Lower lobe of right lung (tissue), 2 donors: Measurements from ENCODE around the gene AUTS2. TPM values are rescaled to one million over a fixed set of nuclear protein-coding genes. Genes with fewer than 3 reads are reported as not detected.

ENCODE experiments used
- ATAC-seq, 2 donors: fragments of 200-7000 bp; cut with Tn5 transposase; one replicate each; pipeline ENCODE4 v1.9.1; 2020 to 2022; ENCODE audit warnings: mild to moderate bottlenecking in 2 of 2, moderate library complexity in 2 of 2
- DNase-seq: peaks from one replicate; pipeline ENCODE4 v3.0.0-alpha.2; 2020
- H3K27ac ChIP-seq: fragments of 200-600 bp; one replicate; pipeline ENCODE4 v1.8.0; 2022
- H3K27me3 ChIP-seq: fragments of 200-600 bp; one replicate; pipeline ENCODE4 v1.8.0; 2022; ENCODE audit warnings: low read depth
- H3K36me3 ChIP-seq: fragments of 200-600 bp; one replicate; pipeline ENCODE4 v1.8.0; 2022; ENCODE audit warnings: mild to moderate bottlenecking
- H3K4me1 ChIP-seq: fragments of 200-600 bp; one replicate; pipeline ENCODE4 v1.8.0; 2022
- H3K4me3 ChIP-seq: fragments of 200-600 bp; one replicate; pipeline ENCODE4 v1.8.0; 2022; ENCODE audit warnings: mild to moderate bottlenecking
- H3K9me3 ChIP-seq: fragments of 200-600 bp; one replicate; pipeline ENCODE4 v1.8.0; 2022
- CTCF ChIP-seq: fragments of 200-600 bp; IDR thresholded peaks from one replicate; pipeline ENCODE4 v1.8.0; 2022; ENCODE audit warnings: antibody characterized with exemption, mild to moderate bottlenecking
- intact Hi-C: fragments of 100-400 bp; cut with DNase I; formaldehyde crosslinking; loops from one replicate; pipeline ENCODE4 v1.11.0; 2022
- total RNA-seq: library from RNA; stranded (reverse); fragmentation: NEBNext Ultra II Directional; extraction: Animal tissue kit (Norgen Biotek cat#: 25700); gene quantifications from one replicate; pipeline ENCODE4 v1.2.1, GENCODE V29; 2021
- donor health status: DM: no; HTN: yes; CAD: no; lungs with severe emphysema.

The AUTS2 gene
- total RNA-seq, 1 donor from 2014 or later, result 45.7 TPM

DNA sequence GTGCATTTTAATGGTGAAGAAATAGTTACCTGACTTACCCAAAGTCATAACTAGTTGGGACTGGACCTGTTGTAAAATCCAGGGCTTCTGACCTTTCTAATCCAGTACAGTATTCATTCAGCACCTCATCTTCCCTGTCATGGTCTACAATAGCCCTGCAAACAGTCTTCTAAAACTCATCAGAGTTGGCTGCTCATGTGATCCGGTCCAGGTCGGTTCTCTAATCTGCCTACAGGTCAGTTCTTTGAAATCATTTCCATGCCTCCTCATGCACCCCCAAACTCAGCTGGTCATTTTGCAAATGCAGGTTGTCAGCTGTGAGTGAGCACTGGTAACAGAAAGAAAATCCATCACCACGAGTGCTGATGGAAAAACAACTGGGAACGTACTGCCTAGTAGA lies 1082.0 kb downstream of the AUTS2 start:
- Histone ChIP-seq H3K4me1 (no peaks in the 10 kb centered on the region), H3K27ac (no peak overlapping the region), H3K36me3 (no peaks in the 10 kb centered on the region), H3K9me3 (no peaks in the 10 kb centered on the region), H3K27me3 (no peaks in the 10 kb centered on the region), H3K4me3 (no peak overlapping the region)
- TF ChIP-seq CTCF, result no peak
- DNase-seq (no peak), ATAC-seq (no peak)
- intact Hi-C loops, result no loop called here

DNA sequence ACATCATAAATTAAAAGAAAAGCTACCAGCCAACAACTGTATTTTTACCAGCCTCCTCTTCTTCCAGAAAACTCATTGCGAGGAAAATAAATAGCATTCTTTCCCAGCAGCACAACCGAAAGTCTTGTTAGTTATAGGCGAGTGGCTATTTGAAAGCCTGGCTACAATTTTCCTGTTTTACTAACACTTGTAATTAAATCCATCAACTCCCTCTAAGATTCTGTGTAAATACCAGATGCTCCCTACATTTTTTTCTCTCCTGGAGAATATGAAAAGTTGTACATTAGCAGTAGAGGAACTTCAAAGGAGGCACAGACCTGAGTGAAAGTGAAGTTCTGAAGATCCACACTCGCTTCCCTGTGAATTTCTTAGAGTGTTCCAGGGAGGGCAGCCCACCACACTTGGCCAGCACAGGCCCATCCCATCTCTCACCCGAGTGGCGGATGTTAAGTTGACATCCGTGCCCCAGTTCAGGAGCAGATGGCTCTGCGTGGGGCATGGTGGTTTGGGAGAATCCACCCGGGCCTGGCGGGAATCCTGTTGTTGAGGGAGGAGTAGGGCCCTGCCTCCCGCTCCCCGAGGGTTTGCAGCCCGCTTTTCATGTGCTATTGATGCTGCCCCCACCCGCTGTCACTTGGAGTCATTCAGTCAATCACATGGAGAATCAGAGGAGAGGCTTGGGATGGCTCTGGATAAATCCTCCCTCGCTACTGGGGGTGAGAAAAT lies 1082.6 kb downstream of the AUTS2 start:
- H3K4me1 ChIP-seq, result no peaks in the 10 kb centered on the region
- intact Hi-C loops, result no loop called here
- H3K36me3 ChIP-seq, result no peaks in the 10 kb centered on the region
- H3K27me3 ChIP-seq, result no peaks in the 10 kb centered on the region
- DNase-seq (no peak), ATAC-seq (no peak)
- H3K9me3 ChIP-seq, result no peaks in the 10 kb centered on the region
- no peak for TF ChIP-seq CTCF
- H3K27ac ChIP-seq, result no peak overlapping the region
- no peak overlapping the region for H3K4me3 ChIP-seq

GRCh38 chr7:70681469-70682350 lies 1083.4 kb downstream of the AUTS2 start:
- Histone ChIP-seq H3K9me3 (no peaks in the 10 kb centered on the region), H3K36me3 (no peaks in the 10 kb centered on the region), H3K4me3 (peak overlapping the region; percentile 17), H3K27ac (peak overlapping the region; percentile 16), H3K4me1 (no peaks in the 10 kb centered on the region), H3K27me3 (no peaks in the 10 kb centered on the region)
- intact Hi-C loops, result no loop called here
- ATAC-seq, result peak in 1 of 2 donors; percentile 43
- DNase-seq, result no peak
- TF ChIP-seq CTCF, result no peak

DNA sequence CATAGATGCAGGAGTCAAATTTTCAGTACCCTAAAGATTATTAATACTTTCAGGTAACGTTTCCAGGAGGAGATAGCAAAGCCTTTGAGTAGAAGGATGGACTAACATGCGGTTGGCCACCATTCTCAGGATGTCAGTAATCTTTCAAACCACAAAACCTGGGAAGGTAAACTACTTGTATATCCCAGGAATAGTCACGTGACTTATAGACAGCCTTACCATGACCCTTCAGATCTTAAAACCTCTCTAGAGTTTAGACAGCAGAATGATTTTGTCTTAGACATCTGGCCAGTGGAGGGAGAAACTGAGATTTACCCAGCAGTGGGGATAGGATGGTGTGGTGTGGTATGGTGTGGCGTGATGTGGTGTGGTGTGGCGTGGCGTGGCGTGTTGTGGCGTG lies 1085.9 kb downstream of the AUTS2 start:
- ATAC-seq (no peak), DNase-seq (no peak)
- H3K4me1 ChIP-seq, result no peaks in the 10 kb centered on the region
- H3K27ac ChIP-seq, result no peak overlapping the region
- H3K4me3 ChIP-seq, result no peak overlapping the region
- no peaks in the 10 kb centered on the region for H3K27me3 ChIP-seq
- H3K36me3 ChIP-seq, result no peaks in the 10 kb centered on the region
- intact Hi-C loops, result no loop called here
- H3K9me3 ChIP-seq, result no peaks in the 10 kb centered on the region
- no peak for TF ChIP-seq CTCF

GRCh38 chr7:70693321-70693685 lies 1095.0 kb downstream of the AUTS2 start:
- Histone ChIP-seq H3K4me1 (peaks cover 22% of the 10 kb centered on the region), H3K4me3 (peak overlapping the region; percentile 83), H3K27me3 (peaks cover 9% of the 10 kb centered on the region), H3K9me3 (no peaks in the 10 kb centered on the region), H3K36me3 (no peaks in the 10 kb centered on the region), H3K27ac (peak overlapping the region; percentile 80)
- intact Hi-C loops, result no loop called here
- DNase-seq (no peak), ATAC-seq (peak; percentile 44 to 45)
- no peak for TF ChIP-seq CTCF
